SJCRH30 (cell line): ENCODE results near the gene ALOX15B. TPM values are rescaled to one million over a fixed set of nuclear protein-coding genes. Genes with fewer than 3 reads are reported as not detected.
"Not testable (repeated sequence)": the region's sequence is repeated elsewhere in the genome, so short reads cannot be mapped to it uniquely, and the experiment has no call there.

Experiments used
- DNase-seq, 2 experiments: peaks; one replicate each; pipeline ENCODE4 v3.0.0-alpha.2; 2015 to 2020
- H3K27ac ChIP-seq: fragments of 250-450 bp; sonication (Bioruptor Pico); 2 replicates; pipeline ENCODE4 v1.5.1; 2020; ENCODE audit warnings: mild to moderate bottlenecking, moderate library complexity
- H3K27me3 ChIP-seq: fragments of 250-450 bp; sonication (Bioruptor Pico); 2 replicates; pipeline ENCODE4 v1.5.1; 2020; ENCODE audit warnings: mild to moderate bottlenecking, moderate library complexity
- H3K36me3 ChIP-seq: fragments of 250-450 bp; sonication (Bioruptor Pico); 2 replicates; pipeline ENCODE4 v1.5.1; 2020; ENCODE audit warnings: mild to moderate bottlenecking, moderate library complexity
- H3K4me1 ChIP-seq: fragments of 250-450 bp; sonication (Bioruptor Pico); 2 replicates; pipeline ENCODE4 v1.5.1; 2020; ENCODE audit warnings: mild to moderate bottlenecking, moderate library complexity
- H3K4me3 ChIP-seq: fragments of 250-450 bp; sonication (Bioruptor Pico); 2 replicates; pipeline ENCODE4 v1.5.1; 2020; ENCODE audit warnings: mild to moderate bottlenecking, moderate library complexity
- H3K9me3 ChIP-seq: fragments of 250-450 bp; sonication (Bioruptor Pico); replicated peaks from 2 replicates; pipeline ENCODE4 v1.5.1; 2020; ENCODE audit warnings: mild to moderate bottlenecking, moderate library complexity
- total RNA-seq: library from RNA; depleted of rRNA; stranded (reverse); fragments of >200 nt; shearing (Covaris generic); gene quantifications from 2 replicates; pipeline ENCODE4 v1.2.3, GENCODE V29; 2014

ALOX15B gene
- total RNA-seq, 1 experiment from 2014 or later = not detected

GRCh38 chr17:8020776-8021564 lies 17.9 kb upstream of the ALOX15B start:
- Histone ChIP-seq H3K4me1 (peaks cover 4% of the 10 kb centered on the region; the same call in 1 of the 2 replicates), H3K27me3 (no peaks in the 10 kb centered on the region), H3K4me3 (no peak overlapping the region), H3K36me3 (no peaks in the 10 kb centered on the region), H3K27ac (no peak overlapping the region), H3K9me3 (no peaks in the 10 kb centered on the region)
- no peak for DNase-seq

GRCh38 chr17:8021565-8022359 lies 17.1 kb upstream of the ALOX15B start:
- H3K4me1 ChIP-seq = peaks cover 4% of the 10 kb centered on the region; the same call in 1 of the 2 replicates
- no peaks in the 10 kb centered on the region for H3K36me3 ChIP-seq
- H3K27me3 ChIP-seq = no peaks in the 10 kb centered on the region
- H3K27ac ChIP-seq = no peak overlapping the region
- H3K9me3 ChIP-seq = no peaks in the 10 kb centered on the region
- DNase-seq = no peak
- H3K4me3 ChIP-seq = no peak overlapping the region

DNA sequence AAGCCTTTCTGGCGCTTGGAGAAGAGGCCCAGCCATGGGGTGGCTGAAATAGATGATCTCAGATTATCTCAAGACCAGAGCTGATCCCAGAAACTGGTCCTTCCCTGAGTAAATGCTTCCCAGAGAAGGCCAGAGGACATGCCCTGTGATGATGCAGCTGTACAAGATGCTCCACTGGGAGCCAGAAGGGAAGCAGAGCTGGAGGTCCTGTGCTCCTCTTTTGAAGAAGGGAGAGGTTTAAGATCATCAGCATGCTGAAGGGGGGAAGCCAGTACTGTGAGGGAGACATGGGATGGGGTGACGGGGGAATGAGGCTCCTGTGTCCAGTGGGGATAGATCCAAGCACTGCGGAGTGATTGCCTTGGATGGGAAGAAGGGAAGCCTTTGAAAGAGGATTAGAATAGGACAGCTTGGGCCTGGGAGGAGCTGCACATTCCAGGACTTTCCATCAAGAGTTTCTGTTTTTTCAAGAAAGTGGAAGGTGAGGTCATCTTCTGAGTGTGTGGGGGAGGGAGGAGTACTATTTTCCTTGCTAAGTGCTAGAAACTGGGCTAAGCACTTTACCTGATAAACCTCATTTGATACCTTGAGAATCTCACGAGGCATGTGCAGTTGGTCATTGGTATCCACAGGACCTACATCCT lies 16.4 kb upstream of the ALOX15B start:
- Histone ChIP-seq H3K27me3 (no peaks in the 10 kb centered on the region), H3K4me1 (peaks cover 4% of the 10 kb centered on the region; the same call in 1 of the 2 replicates), H3K36me3 (no peaks in the 10 kb centered on the region), H3K27ac (no peak overlapping the region), H3K4me3 (no peak overlapping the region), H3K9me3 (no peaks in the 10 kb centered on the region)
- DNase-seq = no peak

- H3K4me3 ChIP-seq, H3K36me3 ChIP-seq, H3K27me3 ChIP-seq, H3K4me1 ChIP-seq, H3K9me3 ChIP-seq: not testable (repeated sequence)
- DNase-seq = peak; percentile 44 to 51
- H3K27ac ChIP-seq = peak overlapping the region; percentile 48
These were observed 14.7 kb upstream of the ALOX15B start for GRCh38 chr17:8024161-8024560.

GRCh38 chr17:8025176-8025911 lies 13.5 kb upstream of the ALOX15B start:
- H3K4me1 ChIP-seq = peaks cover 4% of the 10 kb centered on the region; the same call in 1 of the 2 replicates
- no peaks in the 10 kb centered on the region for H3K36me3 ChIP-seq
- no peak overlapping the region for H3K4me3 ChIP-seq
- H3K27ac ChIP-seq = no peak overlapping the region
- no peak for DNase-seq
- no peaks in the 10 kb centered on the region for H3K27me3 ChIP-seq
- no peaks in the 10 kb centered on the region for H3K9me3 ChIP-seq

DNA sequence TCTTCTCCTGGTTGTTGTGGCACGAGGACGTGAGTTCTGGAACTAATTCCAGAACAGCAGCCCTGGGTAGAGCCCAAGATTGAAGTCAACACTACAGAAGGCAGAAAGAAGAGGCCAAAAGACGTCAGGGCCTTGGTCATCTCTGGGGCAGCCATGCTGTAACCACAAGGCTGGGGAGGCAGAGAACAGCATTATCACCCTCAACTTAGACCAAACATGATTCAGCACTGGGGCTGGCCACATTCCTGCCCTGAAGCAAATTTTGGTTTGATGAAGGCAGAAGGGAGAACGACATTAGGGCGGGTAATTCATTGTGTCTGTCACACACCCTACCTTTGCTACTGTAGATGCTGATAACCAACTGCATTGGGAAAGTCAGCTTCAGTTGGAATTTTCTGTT lies 9.7 kb upstream of the ALOX15B start:
- Histone ChIP-seq H3K4me1 (peaks cover 4% of the 10 kb centered on the region; the same call in 1 of the 2 replicates), H3K36me3 (no peaks in the 10 kb centered on the region), H3K27me3 (no peaks in the 10 kb centered on the region), H3K4me3 (no peak overlapping the region), H3K27ac (no peak overlapping the region), H3K9me3 (no peaks in the 10 kb centered on the region)
- no peak for DNase-seq

DNA sequence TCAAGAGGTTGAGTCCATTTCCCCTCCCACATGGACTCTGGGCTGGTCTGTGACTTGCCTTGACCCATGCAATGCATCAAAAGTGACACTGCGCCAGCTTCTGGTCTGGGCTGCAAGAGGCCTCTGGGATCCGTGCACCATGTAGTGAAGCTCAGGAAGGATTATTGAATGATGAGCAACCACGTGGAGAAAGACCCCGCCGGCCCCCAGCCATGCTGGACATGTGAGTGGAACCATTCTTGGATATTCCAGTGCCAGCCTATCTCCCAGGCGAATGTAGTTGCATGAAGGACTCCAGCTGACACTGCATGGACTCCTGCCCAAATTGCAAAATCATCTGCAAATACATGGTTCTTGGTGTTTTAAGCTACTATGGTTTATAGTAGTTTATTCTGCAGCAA lies 7.6 kb upstream of the ALOX15B start:
- no peaks in the 10 kb centered on the region for H3K27me3 ChIP-seq
- DNase-seq = no peak
- H3K36me3 ChIP-seq = no peaks in the 10 kb centered on the region
- no peaks in the 10 kb centered on the region for H3K4me1 ChIP-seq
- no peak overlapping the region for H3K4me3 ChIP-seq
- no peaks in the 10 kb centered on the region for H3K9me3 ChIP-seq
- H3K27ac ChIP-seq = no peak overlapping the region

- Histone ChIP-seq H3K4me3 (no peak overlapping the region), H3K27ac (no peak overlapping the region), H3K36me3 (no peaks in the 10 kb centered on the region), H3K9me3 (no peaks in the 10 kb centered on the region), H3K4me1 (no peaks in the 10 kb centered on the region), H3K27me3 (no peaks in the 10 kb centered on the region)
- DNase-seq = no peak
These were observed 6.9 kb upstream of the ALOX15B start for GRCh38 chr17:8031950-8032349.

DNA sequence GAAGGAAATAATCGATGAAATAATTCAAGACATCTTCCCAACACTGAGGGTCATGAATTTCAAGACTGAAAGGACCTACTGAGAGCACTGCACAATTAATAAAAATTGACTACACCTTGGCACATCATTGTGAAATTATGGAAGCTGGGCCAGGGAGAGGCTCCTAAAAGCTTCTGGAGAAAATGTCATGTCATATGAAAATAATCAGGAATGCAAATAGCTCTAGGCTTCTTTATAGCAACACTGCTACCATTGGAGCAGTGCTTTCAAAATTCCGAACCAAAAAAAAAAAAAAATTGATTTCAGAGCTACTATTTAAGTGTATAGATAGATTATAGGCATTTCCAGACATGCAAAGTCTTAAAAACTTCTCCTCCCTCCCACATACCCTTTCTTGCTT lies 6.4 kb upstream of the ALOX15B start:
- DNase-seq = no peak
- Histone ChIP-seq H3K4me1 (no peaks in the 10 kb centered on the region), H3K9me3 (no peaks in the 10 kb centered on the region), H3K27me3 (no peaks in the 10 kb centered on the region), H3K36me3 (no peaks in the 10 kb centered on the region), H3K27ac (no peak overlapping the region), H3K4me3 (no peak overlapping the region)

DNA sequence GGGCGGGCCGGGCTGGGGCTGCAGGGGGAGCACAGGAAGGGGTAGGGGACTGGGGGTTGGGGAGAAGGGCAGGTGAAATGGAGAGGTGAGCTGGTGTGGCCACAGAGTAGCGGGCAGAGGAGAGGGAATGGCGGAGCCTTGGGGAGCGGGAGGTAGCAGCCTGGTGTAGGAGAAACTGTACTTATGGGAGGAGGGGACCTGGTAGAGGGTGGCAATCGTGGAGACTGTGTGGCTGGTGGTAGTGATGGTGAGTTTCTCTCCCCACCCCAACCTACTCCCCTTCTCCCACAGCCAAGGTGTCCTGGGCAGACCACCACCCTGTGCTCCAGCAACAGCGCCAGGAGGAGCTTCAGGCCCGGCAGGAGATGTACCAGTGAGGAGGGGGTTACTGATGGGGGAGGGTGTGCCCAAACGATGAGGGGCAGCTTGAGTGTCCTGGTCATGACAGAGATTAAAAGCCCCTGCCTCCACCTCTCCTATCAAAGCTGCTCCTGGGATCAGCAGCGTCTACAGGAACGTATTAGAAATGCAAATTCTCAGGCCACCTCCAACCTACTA lies 831 bp downstream of the ALOX15B start:
- DNase-seq = no peak
- H3K36me3 ChIP-seq = no peaks in the 10 kb centered on the region
- H3K4me1 ChIP-seq = no peaks in the 10 kb centered on the region
- no peaks in the 10 kb centered on the region for H3K9me3 ChIP-seq
- H3K4me3 ChIP-seq = no peak overlapping the region
- no peaks in the 10 kb centered on the region for H3K27me3 ChIP-seq
- no peak overlapping the region for H3K27ac ChIP-seq

- H3K9me3 ChIP-seq = no peaks in the 10 kb centered on the region
- no peaks in the 10 kb centered on the region; the same call in 1 of the 2 replicates for H3K27me3 ChIP-seq
- H3K4me3 ChIP-seq = no peak overlapping the region
- no peak overlapping the region for H3K27ac ChIP-seq
- no peaks in the 10 kb centered on the region for H3K36me3 ChIP-seq
- H3K4me1 ChIP-seq = no peaks in the 10 kb centered on the region
- peak in 1 of 2 experiments; percentile 53 for DNase-seq
These were observed 2.5 kb downstream of the ALOX15B start for GRCh38 chr17:8041249-8041928.

DNA sequence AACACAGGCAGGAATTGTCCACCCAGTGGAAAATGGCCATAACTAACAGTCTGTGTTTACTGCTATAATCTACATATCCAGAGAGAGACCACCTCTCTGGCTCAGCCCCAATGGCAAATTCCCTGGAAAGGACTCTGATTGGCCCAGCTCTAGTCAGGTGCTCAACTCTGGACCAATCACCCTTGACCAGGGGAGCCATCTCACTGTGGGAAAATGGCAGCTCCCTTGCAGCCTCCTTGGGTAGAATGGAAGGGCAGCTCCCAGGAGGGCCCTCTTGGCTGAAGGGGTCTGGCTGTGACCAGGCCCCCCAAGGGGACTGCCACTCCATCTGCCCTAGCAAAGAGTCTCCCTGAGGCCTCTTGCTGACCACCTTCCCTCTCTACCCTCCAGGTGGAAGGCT lies 3.1 kb downstream of the ALOX15B start:
- no peak overlapping the region for H3K4me3 ChIP-seq

DNA sequence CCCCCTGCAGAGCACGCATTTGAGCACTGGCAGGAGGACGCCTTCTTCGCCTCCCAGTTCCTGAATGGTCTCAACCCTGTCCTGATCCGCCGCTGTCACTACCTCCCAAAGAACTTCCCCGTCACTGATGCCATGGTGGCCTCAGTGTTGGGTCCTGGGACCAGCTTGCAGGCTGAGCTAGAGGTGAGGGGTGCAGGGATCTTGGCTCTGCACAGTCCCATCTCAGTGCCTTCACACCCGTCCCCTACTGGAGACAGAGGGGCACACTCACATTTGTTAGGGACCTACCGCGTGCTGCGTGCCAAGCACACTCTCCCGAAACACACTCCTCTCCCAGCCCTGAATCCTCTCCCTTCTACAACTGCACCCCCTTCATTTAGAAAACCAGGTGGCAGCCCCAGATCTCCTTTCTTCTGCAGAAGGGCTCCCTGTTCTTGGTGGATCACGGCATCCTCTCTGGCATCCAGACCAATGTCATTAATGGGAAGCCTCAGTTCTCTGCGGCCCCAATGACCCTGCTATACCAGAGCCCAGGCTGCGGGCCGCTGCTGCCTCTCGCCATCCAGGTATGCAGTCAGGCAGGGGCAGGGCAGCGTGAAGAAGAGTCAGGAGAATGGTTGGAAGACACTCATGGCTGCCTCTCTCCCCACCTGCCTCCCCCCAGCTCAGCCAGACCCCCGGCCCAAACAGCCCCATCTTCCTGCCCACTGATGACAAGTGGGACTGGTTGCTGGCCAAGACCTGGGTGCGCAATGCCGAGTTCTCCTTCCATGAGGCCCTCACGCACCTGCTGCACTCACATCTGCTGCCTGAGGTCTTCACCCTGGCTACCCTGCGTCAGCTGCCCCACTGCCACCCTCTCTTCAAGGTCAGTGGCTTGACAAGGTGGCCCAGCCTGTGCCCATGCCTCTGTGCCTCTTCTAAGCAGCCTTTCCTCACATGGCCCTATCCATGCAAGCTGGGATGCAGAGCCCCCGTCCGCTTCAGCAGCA lies 6.3 kb downstream of the ALOX15B start:
- DNase-seq = no peak
- H3K27me3 ChIP-seq = no peaks in the 10 kb centered on the region; the same call in 1 of the 2 replicates
- no peaks in the 10 kb centered on the region for H3K9me3 ChIP-seq
- H3K27ac ChIP-seq = no peak overlapping the region
- no peaks in the 10 kb centered on the region for H3K36me3 ChIP-seq
- no peak overlapping the region for H3K4me3 ChIP-seq
- no peaks in the 10 kb centered on the region for H3K4me1 ChIP-seq

More for the DNA sequence above, 3.1 kb downstream of the ALOX15B start:
- Histone ChIP-seq H3K4me1 (no peaks in the 10 kb centered on the region), H3K27me3 (no peaks in the 10 kb centered on the region; the same call in 1 of the 2 replicates), H3K36me3 (no peaks in the 10 kb centered on the region), H3K27ac (no peak overlapping the region), H3K9me3 (no peaks in the 10 kb centered on the region)
- DNase-seq = no peak
